Cardiac muscle cell (in vitro differentiated cells and primary cell): Measurements from ENCODE around the gene CADM3. TPM values are rescaled to one million over a fixed set of nuclear protein-coding genes. Genes with fewer than 3 reads are reported as not detected.

Experiments used
- DNase-seq, 2 donors: peaks; one replicate each; pipeline versions ENCODE4 v3.0.0 to v3.0.0-alpha.2; 2010 to 2017; ENCODE audit warnings: low read depth in 1 of 2, low spot score in 1 of 2
- H3K27ac ChIP-seq: fragments of 200-600 bp; sonication (generic); 2 replicates; pipeline ENCODE4 v1.5.1; 2016
- H3K27me3 ChIP-seq: fragments of 200-600 bp; sonication (generic); 2 replicates; pipeline ENCODE4 v1.6.0; 2016; ENCODE audit warnings: control low read depth
- H3K36me3 ChIP-seq: fragments of 200-600 bp; sonication (generic); 2 replicates; pipeline ENCODE4 v1.5.1; 2016; ENCODE audit warnings: control low read depth
- H3K4me1 ChIP-seq: fragments of 200-600 bp; sonication (generic); 2 replicates; pipeline ENCODE4 v1.8.1; 2017; ENCODE audit warnings: low read depth, mild to moderate bottlenecking, mixed run types
- H3K4me3 ChIP-seq: fragments of 200-600 bp; sonication (generic); 2 replicates; pipeline ENCODE4 v1.5.1; 2016; ENCODE audit warnings: mild to moderate bottlenecking
- H3K9me3 ChIP-seq: fragments of 200-600 bp; sonication (generic); 2 replicates; pipeline ENCODE4 v1.5.1; 2017; ENCODE audit warnings: low read depth, mild to moderate bottlenecking, control low read depth
- polyA plus RNA-seq: library from polyadenylated mRNA; unstranded; fragments of >200 nt; fragmentation: Nextera tagmentation; extraction: Ambion mirVana; gene quantifications from 2 replicates; pipeline ENCODE4 v1.2.1, GENCODE V29; 2016
- total RNA-seq: library from RNA; depleted of rRNA; stranded (reverse); fragments of >200 nt; gene quantifications from 2 replicates; pipeline ENCODE4 v1.2.3, GENCODE V29; 2016
- TF ChIP-seq, protein P1 (sequence below): IDR thresholded peaks from 2 replicates; pipeline ENCODE4 v1.5.1; 2012; ENCODE audit warnings: low read depth, mild to moderate bottlenecking, low read length

CADM3 gene, protein sequence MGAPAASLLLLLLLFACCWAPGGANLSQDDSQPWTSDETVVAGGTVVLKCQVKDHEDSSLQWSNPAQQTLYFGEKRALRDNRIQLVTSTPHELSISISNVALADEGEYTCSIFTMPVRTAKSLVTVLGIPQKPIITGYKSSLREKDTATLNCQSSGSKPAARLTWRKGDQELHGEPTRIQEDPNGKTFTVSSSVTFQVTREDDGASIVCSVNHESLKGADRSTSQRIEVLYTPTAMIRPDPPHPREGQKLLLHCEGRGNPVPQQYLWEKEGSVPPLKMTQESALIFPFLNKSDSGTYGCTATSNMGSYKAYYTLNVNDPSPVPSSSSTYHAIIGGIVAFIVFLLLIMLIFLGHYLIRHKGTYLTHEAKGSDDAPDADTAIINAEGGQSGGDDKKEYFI
- total RNA-seq: 1.7 and 3.1 TPM in 2 replicates
- polyA plus RNA-seq: 0.51 and 1.3 TPM in 2 replicates

DNA sequence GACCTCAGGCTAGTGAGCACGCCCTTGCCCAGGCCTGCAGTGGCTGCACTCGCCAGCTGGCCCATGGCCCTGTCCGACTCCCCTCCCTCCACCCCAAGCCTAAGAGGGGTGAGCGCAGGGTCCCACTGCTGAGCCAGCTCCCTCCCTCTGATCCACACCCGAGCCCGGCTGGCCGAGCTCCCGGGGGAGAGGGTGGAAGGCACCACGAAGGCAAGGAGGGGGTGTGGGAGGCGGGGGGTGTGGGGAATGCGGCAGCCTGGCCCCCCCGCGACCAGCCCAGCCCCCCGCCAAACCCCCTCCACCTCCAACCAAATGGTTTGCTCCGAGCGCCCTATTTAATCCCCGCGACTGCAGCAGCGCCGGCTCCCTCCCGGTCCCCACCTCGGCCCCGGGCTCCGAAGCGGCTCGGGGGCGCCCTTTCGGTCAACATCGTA is at the start of gene CADM3:
Gene CADM3, plus strand, starts transcription at position 362 of the 434 bp plus-strand sequence. CDS start 151 bp downstream, outside the sequence.
- H3K4me1 ChIP-seq: peaks cover 5% of the 10 kb centered on the region
- DNase-seq: peak; percentile 56 to 83
- H3K36me3 ChIP-seq: no peaks in the 10 kb centered on the region
- H3K27me3 ChIP-seq: peaks cover 18% of the 10 kb centered on the region
- H3K27ac ChIP-seq: no peak within 1 kb of the TSS
- no peaks in the 10 kb centered on the region for H3K9me3 ChIP-seq
- peak within 1 kb of the TSS; percentile 74 for H3K4me3 ChIP-seq
- TF ChIP-seq, protein P1, sequence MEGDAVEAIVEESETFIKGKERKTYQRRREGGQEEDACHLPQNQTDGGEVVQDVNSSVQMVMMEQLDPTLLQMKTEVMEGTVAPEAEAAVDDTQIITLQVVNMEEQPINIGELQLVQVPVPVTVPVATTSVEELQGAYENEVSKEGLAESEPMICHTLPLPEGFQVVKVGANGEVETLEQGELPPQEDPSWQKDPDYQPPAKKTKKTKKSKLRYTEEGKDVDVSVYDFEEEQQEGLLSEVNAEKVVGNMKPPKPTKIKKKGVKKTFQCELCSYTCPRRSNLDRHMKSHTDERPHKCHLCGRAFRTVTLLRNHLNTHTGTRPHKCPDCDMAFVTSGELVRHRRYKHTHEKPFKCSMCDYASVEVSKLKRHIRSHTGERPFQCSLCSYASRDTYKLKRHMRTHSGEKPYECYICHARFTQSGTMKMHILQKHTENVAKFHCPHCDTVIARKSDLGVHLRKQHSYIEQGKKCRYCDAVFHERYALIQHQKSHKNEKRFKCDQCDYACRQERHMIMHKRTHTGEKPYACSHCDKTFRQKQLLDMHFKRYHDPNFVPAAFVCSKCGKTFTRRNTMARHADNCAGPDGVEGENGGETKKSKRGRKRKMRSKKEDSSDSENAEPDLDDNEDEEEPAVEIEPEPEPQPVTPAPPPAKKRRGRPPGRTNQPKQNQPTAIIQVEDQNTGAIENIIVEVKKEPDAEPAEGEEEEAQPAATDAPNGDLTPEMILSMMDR: no peak

DNA sequence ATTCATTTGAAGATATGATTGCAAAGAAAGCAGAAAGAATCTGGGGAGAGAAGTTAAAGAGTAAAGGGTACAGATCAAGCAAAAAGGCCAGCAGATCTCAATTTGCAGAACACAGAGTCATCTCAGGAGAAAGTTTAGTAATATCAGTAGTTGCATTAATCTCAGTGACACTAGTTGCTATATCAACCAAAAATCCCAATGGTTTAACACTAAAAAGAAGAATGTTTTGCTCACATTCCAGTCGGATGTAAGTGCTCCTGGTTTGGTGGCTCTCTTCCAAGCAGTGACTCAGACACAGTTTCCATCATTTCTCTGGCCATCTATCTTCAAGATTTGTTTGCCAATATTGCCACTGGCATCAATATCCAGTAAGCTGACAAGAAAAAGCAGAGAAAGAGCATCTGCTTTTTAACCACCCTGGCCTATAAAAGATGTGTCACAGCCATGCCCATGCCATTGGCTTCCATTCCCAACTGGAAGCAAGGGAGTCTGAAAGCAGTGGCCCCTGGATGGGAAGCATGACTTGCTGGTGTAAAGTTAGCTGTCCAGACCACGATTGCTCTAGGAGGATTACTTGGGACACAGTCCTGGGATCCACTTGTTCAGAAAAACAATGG is 49.3 kb upstream of the CADM3 start:
- Histone ChIP-seq H3K4me3 (no peak overlapping the region), H3K36me3 (no peaks in the 10 kb centered on the region), H3K27ac (no peak overlapping the region), H3K4me1 (no peaks in the 10 kb centered on the region), H3K27me3 (no peaks in the 10 kb centered on the region), H3K9me3 (no peaks in the 10 kb centered on the region)
- TF ChIP-seq, protein P1: no peak
- peak in 1 of 2 donors; percentile 85 for DNase-seq

DNA sequence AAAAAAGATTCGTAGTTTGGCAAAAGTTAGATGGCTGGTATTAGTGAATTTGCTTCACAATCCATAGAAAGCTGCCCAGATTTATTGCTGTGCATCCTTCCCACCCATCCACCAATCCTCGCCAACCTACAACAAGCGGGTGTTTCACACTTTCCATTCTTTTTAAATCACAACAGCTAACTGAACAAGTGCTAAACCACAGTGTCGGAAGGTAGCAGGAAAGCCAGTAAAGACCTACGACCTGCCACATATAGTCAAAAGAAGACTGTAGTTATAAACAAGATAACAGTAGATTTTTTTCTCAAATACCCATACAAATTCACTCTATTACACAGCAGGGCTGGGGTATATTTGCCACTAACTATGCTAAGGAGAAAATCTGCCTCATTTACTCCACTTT is 47.8 kb upstream of the CADM3 start:
- DNase-seq: no peak
- TF ChIP-seq, protein P1: no peak
- Histone ChIP-seq H3K27me3 (no peaks in the 10 kb centered on the region), H3K4me1 (no peaks in the 10 kb centered on the region), H3K4me3 (no peak overlapping the region), H3K27ac (no peak overlapping the region), H3K36me3 (no peaks in the 10 kb centered on the region), H3K9me3 (no peaks in the 10 kb centered on the region)

DNA sequence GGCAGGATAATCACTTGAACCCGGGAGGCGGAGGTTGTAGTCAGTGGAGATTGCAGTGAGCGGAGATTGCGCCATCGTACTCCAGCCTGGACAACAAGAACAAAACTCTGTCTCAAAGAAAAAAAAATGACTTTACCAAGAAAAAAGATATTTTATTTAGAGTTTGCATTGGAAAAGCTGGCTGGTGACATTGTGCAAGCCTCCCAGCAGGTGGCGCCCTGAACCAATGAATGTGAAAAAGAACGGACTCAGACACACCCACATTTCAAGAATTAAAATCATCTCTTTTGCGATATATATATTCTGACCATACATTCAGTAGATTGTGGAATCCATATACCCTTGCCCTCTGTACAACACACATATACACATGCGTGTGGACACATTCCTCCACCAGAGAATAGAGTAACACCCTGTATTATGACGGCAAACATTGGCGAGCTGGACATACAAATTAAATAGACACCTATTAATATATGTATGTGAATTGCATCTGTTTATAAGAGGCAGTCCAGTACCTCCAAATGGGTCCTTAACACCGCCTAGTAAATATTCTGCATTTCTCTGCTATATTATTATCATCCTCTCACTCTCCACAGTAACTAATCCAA is 39.0 kb upstream of the CADM3 start:
- no peaks in the 10 kb centered on the region for H3K27me3 ChIP-seq
- no peak overlapping the region for H3K4me3 ChIP-seq
- peak; percentile 74 to 78 for DNase-seq
- no peaks in the 10 kb centered on the region for H3K9me3 ChIP-seq
- no peaks in the 10 kb centered on the region for H3K36me3 ChIP-seq
- no peaks in the 10 kb centered on the region for H3K4me1 ChIP-seq
- H3K27ac ChIP-seq: no peak overlapping the region
- TF ChIP-seq, protein P1: peak; percentile 87

DNA sequence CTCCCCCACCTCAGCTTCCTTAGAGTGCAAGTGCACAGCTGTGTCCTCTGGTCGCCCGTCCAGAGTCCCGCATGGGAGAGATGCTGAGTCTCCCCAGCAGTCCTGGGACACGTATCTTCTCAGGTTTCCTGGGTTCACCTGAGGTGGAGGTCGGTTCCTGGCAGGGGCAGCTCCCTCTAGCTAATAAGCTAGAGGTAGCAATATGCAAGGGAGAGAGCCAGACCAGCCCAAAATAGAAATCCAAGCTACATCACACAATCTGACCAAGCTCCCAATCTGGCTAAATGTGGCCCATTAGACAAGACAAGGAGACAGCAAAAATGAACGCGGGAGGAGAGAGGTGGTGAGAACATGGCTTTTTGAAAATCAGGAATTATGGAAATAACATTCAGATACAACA is 30.9 kb upstream of the CADM3 start:
- Histone ChIP-seq H3K9me3 (no peaks in the 10 kb centered on the region), H3K4me1 (no peaks in the 10 kb centered on the region), H3K27ac (no peak overlapping the region), H3K4me3 (no peak overlapping the region), H3K27me3 (no peaks in the 10 kb centered on the region), H3K36me3 (no peaks in the 10 kb centered on the region)
- TF ChIP-seq, protein P1: no peak
- no peak for DNase-seq
